K562 (cell line): ENCODE measurements around the gene HIVEP3. TPM values are rescaled to one million over a fixed set of nuclear protein-coding genes. Genes with fewer than 3 reads are reported as not detected.

ENCODE experiments used
- ATAC-seq: fragments of 200-7000 bp; cut with Tn5 transposase; 3 replicates; pipeline ENCODE4 v1.9.1; 2020; ENCODE audit warnings: moderate library complexity
- BruUV-seq: library from RNA; stranded (reverse); fragments of 400-500 nt; replicated peaks from 2 replicates; lab custom pipeline; 2021; lab: Mats Ljungman, UMichigan
- CTCF ChIA-PET: fragments of 300-600 bp; formaldehyde crosslinking; extraction: SDS; loops from one replicate; lab custom pipeline; 2021; ENCODE audit warnings: low intra/inter-chr PET ratio; lab: Yijun Ruan, JAX
- POLR2A ChIA-PET: fragments of 300-600, 350-650 bp; sonication (Branson Sonifier 250); formaldehyde crosslinking; extraction: SDS; loops from one replicate; lab custom pipeline; 2021; ENCODE audit warnings: antibody characterized with exemption, inconsistent platforms; lab: Yijun Ruan, JAX
- DNase-seq, 4 experiments: peaks; one replicate each; pipeline versions ENCODE4 v3.0.0 to v3.0.0-alpha.2; 2011 to 2018; ENCODE audit warnings: low spot score in 3 of 4, mixed read lengths in 3 of 4; ENCODE audit errors: extremely low read depth in 1 of 4
- FAIRE-seq: peaks from 2 replicates; lab custom pipeline; 2011; peaks lifted over from hg19 to GRCh38; lab: Jason Lieb, UNC
- H2AFZ ChIP-seq: 2 replicates; pipeline ENCODE4 v1.6.0; 2011; ENCODE audit warnings: low read depth, low read length, control low read depth, inconsistent platforms
- H3K27ac ChIP-seq: fragments of 200-600 bp; 3 replicates; pipeline ENCODE4 v1.8.0; 2011; ENCODE audit warnings: low read depth, mild to moderate bottlenecking, control low read depth, inconsistent platforms, low read length, moderate library complexity, mixed read lengths; ENCODE audit errors: extremely low read depth
- H3K27me3 ChIP-seq, 2 experiments: fragments of 300-600 bp in 1 of 2; 2 replicates in 1 of 2; 3 replicates in 1 of 2; pipeline versions ENCODE4 v1.6.0 to v1.8.0; 2011; ENCODE audit warnings: inconsistent platforms in 2 of 2, low read length in 2 of 2, mild to moderate bottlenecking in 1 of 2, mixed read lengths in 1 of 2, moderate library complexity in 1 of 2; ENCODE audit not compliant: control insufficient read depth in 2 of 2, insufficient read depth in 2 of 2
- H3K36me3 ChIP-seq: fragments of 300-600 bp; 3 replicates; pipeline ENCODE4 v1.8.0; 2011; ENCODE audit warnings: mild to moderate bottlenecking, low read length, inconsistent platforms; ENCODE audit not compliant: control insufficient read depth, insufficient read depth
- H3K4me1 ChIP-seq, 2 experiments: fragments of 200-600 bp in 1 of 2; replicated peaks in 1 of 2; 2 replicates in 1 of 2; 3 replicates in 1 of 2; pipeline versions ENCODE4 v1.5.1 to v1.8.0; 2011; ENCODE audit warnings: inconsistent platforms in 2 of 2, low read length in 2 of 2, mild to moderate bottlenecking in 1 of 2, mixed read lengths in 1 of 2, moderate library complexity in 1 of 2; ENCODE audit not compliant: control insufficient read depth in 2 of 2, insufficient read depth in 2 of 2
- H3K4me2 ChIP-seq: 2 replicates; pipeline ENCODE4 v1.6.1; 2011; ENCODE audit warnings: low read length, control low read depth, inconsistent platforms, mixed read lengths; ENCODE audit not compliant: insufficient read depth
- H3K4me3 ChIP-seq: fragments of 200-600 bp; sonication (generic), shearing (Covaris generic); 2 replicates; pipeline ENCODE4 v1.5.1; 2016; ENCODE audit warnings: control low read depth, inconsistent platforms
- H3K79me2 ChIP-seq: fragments of 200-600 bp; 3 replicates; pipeline ENCODE4 v1.8.0; 2011; ENCODE audit warnings: low read length, inconsistent platforms; ENCODE audit not compliant: control insufficient read depth, insufficient read depth
- H3K9ac ChIP-seq, 2 experiments: 2 replicates each; pipeline versions ENCODE4 v1.6.0 to v1.6.1; 2011; ENCODE audit warnings: low read depth in 2 of 2, low read length in 2 of 2, control low read depth in 1 of 2, inconsistent platforms in 1 of 2, mild to moderate bottlenecking in 1 of 2, mixed read lengths in 1 of 2; ENCODE audit not compliant: insufficient read depth in 1 of 2
- H3K9me1 ChIP-seq: one replicate; pipeline ENCODE4 v1.6.0; 2011; ENCODE audit warnings: inconsistent platforms, mild to moderate bottlenecking, low read length, moderate library complexity; ENCODE audit not compliant: control insufficient read depth, insufficient read depth
- H3K9me3 ChIP-seq: replicated peaks from 2 replicates; pipeline ENCODE4 v1.5.1; 2011; ENCODE audit warnings: low read depth, low read length, inconsistent platforms; ENCODE audit not compliant: control insufficient read depth, insufficient read depth
- H4K20me1 ChIP-seq: replicated peaks from 2 replicates; pipeline ENCODE4 v1.6.1; 2011; ENCODE audit warnings: low read length, inconsistent platforms, mixed read lengths; ENCODE audit not compliant: control insufficient read depth, insufficient read depth
- EGR1 ChIP-seq: fragments of 450-650 bp; conservative IDR thresholded peaks from 2 replicates; pipeline ENCODE4 v1.6.1; 2017; ENCODE audit warnings: mild to moderate bottlenecking
- ESRRB ChIP-seq: fragments of 250-450 bp; sonication (Bioruptor Pico); IDR thresholded peaks from 2 replicates; pipeline ENCODE4 v1.5.0; 2020; ENCODE audit warnings: mild to moderate bottlenecking, moderate library complexity, borderline replicate concordance
- MEIS2 ChIP-seq: fragments of 450-650 bp; IDR thresholded peaks from 2 replicates; pipeline ENCODE4 v1.6.1; 2014; ENCODE audit warnings: mild to moderate bottlenecking; ENCODE audit not compliant: partially characterized antibody
- NCOA1 ChIP-seq: fragments of 450-650 bp; IDR thresholded peaks from 2 replicates; pipeline ENCODE4 v1.6.1; 2016; ENCODE audit warnings: low read depth
- NR1H2 ChIP-seq: sonication (generic); formaldehyde crosslinking; IDR thresholded peaks from 2 replicates; pipeline ENCODE4 v1.4.0; 2020; ENCODE audit warnings: mild to moderate bottlenecking, missing genetic modification reagents
- PURB ChIP-seq: sonication (generic); formaldehyde crosslinking; IDR thresholded peaks from 2 replicates; pipeline ENCODE4 v1.9.0; 2021; ENCODE audit warnings: low read depth, mild to moderate bottlenecking, missing genetic modification reagents
- RNF2 ChIP-seq: sonication (generic); IDR thresholded peaks from 2 replicates; pipeline ENCODE4 v1.6.1; 2016
- TCFL5 ChIP-seq: fragments of 250-450 bp; sonication (Bioruptor Pico); conservative IDR thresholded peaks from 2 replicates; pipeline ENCODE4 v1.6.1; 2021; ENCODE audit warnings: mild to moderate bottlenecking, moderate library complexity, matching md5 sums
- ZNF431 ChIP-seq: sonication (generic); formaldehyde crosslinking; IDR thresholded peaks from 2 replicates; pipeline ENCODE4 v1.8.0; 2022; ENCODE audit warnings: mild to moderate bottlenecking, missing genetic modification reagents
- WGBS: fragments of 100-300 bp; shearing (Covaris generic); methylation state at CpG from one replicate; pipeline ENCODE4 v1.1.6; 2016; ENCODE audit warnings: low coverage, mixed read lengths; ENCODE audit not compliant: insufficient coverage; ENCODE audit errors: missing lambda C conversion rate; 5-methylcytosine and 5-hydroxymethylcytosine counted together
- in situ Hi-C: fragments of 300-500 bp; cut with MboI; formaldehyde crosslinking; loops from 4 replicates; pipeline ENCODE4 v1.15.0; 2018; ENCODE audit warnings: inconsistent platforms, mixed read lengths
- intact Hi-C: fragments of 100-400 bp; cut with micrococcal nuclease; formaldehyde crosslinking; loops from 2 replicates; pipeline ENCODE4 v1.14.2; 2022
- polyA plus RNA-seq, 8 experiments: library from polyadenylated mRNA; depleted of rRNA in 4 of 8; stranded (reverse) in 5 of 8; unstranded in 3 of 8; fragments of >200 nt; fragmentation: Nextera tagmentation in 2 of 8; fragmentation: Illumina TruSeq in 1 of 8; extraction: Ambion mirVana in 2 of 8; extraction: Trizol in 1 of 8; gene quantifications; 2 replicates each; pipeline versions ENCODE4 v1.2.1 to v1.2.3, GENCODE V29; 2011 to 2014; ENCODE audit warnings: inconsistent platforms in 1 of 8, missing spikeins in 1 of 8
- total RNA-seq, 7 experiments: library from RNA; depleted of rRNA in 6 of 7; stranded (reverse); fragments of >200 nt in 6 of 7; fragmentation: Illumina TruSeq in 2 of 7; extraction: Trizol in 2 of 7; gene quantifications; 2 replicates each; pipeline versions ENCODE4 v1.2.1 to v1.2.3, GENCODE V29; 2011 to 2021; ENCODE audit warnings: low replicate concordance in 1 of 7
- TF ChIP-seq, protein P1 (sequence below): fragments of 250-450 bp; sonication (Bioruptor Pico); IDR thresholded peaks from 2 replicates; pipeline ENCODE4 v1.8.0; 2021; ENCODE audit warnings: borderline replicate concordance, mild to moderate bottlenecking, moderate library complexity; ENCODE audit not compliant: poor library complexity, severe bottlenecking

HIVEP3 gene
- total and polyA plus RNA-seq, 9 of the 15 experiments (the other 6 are each of a cell fraction or from before 2014, with no cell fraction given): 0.09 to 0.58 (median 0.34) TPM; not detected in 1

DNA sequence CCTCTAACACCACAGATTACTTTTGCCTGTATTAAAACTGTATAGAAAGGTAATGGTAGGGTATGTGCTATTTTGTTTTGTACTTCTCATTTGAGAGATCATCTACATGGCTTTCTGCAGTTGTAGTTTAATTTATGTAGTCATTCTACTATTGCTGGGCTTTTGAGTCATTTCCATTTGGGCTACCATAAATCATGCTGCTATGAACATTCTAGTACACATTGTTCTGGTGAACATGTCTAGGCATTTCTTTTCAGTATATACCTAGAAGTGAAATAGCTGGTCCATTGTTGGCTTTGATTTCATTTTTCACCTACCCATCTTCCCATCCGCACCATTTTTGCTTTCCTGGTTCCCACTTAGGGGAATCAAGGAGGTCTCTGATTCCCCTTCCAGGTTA, 453.0 kb downstream of the HIVEP3 start:
- FAIRE-seq (no peak), ATAC-seq (no peak), DNase-seq (no peak)
- Histone ChIP-seq H3K9me3 (no peaks in the 10 kb centered on the region), H3K27ac (no peak overlapping the region), H4K20me1 (0 out of 2 replicates have a peak, but pooled peaks cover 11% of the 10 kb centered on the region), H2AFZ (no peak overlapping the region), H3K4me3 (no peak overlapping the region), H3K4me1 (no peaks in the 10 kb centered on the region), H3K9me1 (no peaks in the 10 kb centered on the region), H3K27me3 (peaks cover 9 to 46% of the 10 kb centered on the region in 2 experiments), H3K9ac (no peak overlapping the region), H3K36me3 (no peaks in the 10 kb centered on the region), H3K4me2 (no peak overlapping the region)
- ChIA-PET CTCF (no interaction called here), POLR2A (interaction anchor here (0.6 to 1.3 kb wide), 3 partner anchors 10 to 1489 kb away, joined by 3 read pairs; partner anchors contain the start of gene EDN2)
- in situ Hi-C loops (no loop called here), intact Hi-C loops (no loop called here)
- 0% methylated on average over 1 of the region's 1 CpG for WGBS
- TF ChIP-seq PURB (CRISPR knock-in tag): no peak
- TF ChIP-seq MEIS2: peak; percentile 7
- TF ChIP-seq, all 486 proteins: peak for 1
- BruUV-seq: no TSS peak
- no peaks in the 10 kb centered on the region for H3K79me2 ChIP-seq

DNA sequence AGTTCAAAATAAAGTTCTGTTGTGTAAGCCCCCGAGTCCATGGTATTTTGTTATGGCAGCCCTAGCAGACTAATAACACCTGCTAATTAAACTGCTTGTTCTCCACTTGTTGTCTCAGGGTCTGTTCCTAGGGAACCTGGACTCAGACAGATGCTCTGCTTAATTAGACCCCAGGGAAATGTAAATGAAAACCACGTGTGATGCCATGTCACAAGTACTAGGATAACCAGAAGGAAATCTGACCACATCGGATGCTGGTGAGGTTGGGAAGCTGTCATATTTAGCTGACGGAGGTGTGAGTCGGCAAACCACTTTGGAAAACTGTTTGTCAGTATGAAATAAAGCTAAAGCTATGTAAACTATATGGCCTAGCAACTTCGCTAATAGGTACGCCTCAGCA, 453.8 kb downstream of the HIVEP3 start:
- TF ChIP-seq NR1H2 (no peak), ESRRB (CRISPR knock-in tag) (no peak), RNF2 (no peak), EGR1 (no peak), ZNF431 (CRISPR knock-in tag) (no peak), NCOA1 (no peak), TCFL5 (CRISPR knock-in tag) (no peak)
- TF ChIP-seq, protein P1, sequence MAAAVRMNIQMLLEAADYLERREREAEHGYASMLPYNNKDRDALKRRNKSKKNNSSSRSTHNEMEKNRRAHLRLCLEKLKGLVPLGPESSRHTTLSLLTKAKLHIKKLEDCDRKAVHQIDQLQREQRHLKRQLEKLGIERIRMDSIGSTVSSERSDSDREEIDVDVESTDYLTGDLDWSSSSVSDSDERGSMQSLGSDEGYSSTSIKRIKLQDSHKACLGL (CRISPR knock-in tag): no peak

More for the DNA sequence above, 453.8 kb downstream of the HIVEP3 start:
- FAIRE-seq (no peak), ATAC-seq (no peak), DNase-seq (no peak)
- Histone ChIP-seq H3K27ac (no peak overlapping the region), H4K20me1 (0 out of 2 replicates have a peak, but pooled peaks cover 8% of the 10 kb centered on the region), H3K27me3 (peaks cover 4 to 47% of the 10 kb centered on the region in 2 experiments; a peak in 4 of 5 replicates), H3K9ac (no peak overlapping the region), H3K9me1 (no peaks in the 10 kb centered on the region), H3K4me2 (no peak overlapping the region), H3K4me3 (no peak overlapping the region), H3K79me2 (no peaks in the 10 kb centered on the region), H3K36me3 (no peaks in the 10 kb centered on the region), H3K9me3 (no peaks in the 10 kb centered on the region), H2AFZ (no peak overlapping the region), H3K4me1 (no peaks in the 10 kb centered on the region)
- CTCF ChIA-PET: no interaction called here
- BruUV-seq: no TSS peak
- in situ Hi-C loops: no loop called here
- WGBS: 0% methylated on average over 7 of the region's 7 CpGs
- POLR2A ChIA-PET: interaction anchor here (1.0 to 1.1 kb wide), 2 partner anchors 10 to 11 kb away, joined by 3 read pairs; no protein-coding TSS in a partner anchor
- intact Hi-C loops: no loop called here
